Superior temporal gyrus (tissue), 1 donor: ENCODE data around the gene LGALS9B.
"Not testable (repeated sequence)": the region's sequence is repeated elsewhere in the genome, so short reads cannot be mapped to it uniquely, and the experiment has no call there.

Experiments
- DNase-seq: peaks from one replicate; pipeline ENCODE4 v3.0.0-alpha.2; 2016; ENCODE audit errors: extremely low spot score

Gene LGALS9B

GRCh38 chr17:20467447-20467846 is at the start of gene LGALS9B:
TSS of gene LGALS9B (minus strand) at chr17:20467539. CDS start at chr17:20467470, 69 bp downstream.
- DNase-seq, result not testable (repeated sequence)

GRCh38 chr17:20516986-20517385 is 49.6 kb upstream of the LGALS9B start:
- DNase-seq, result not testable (repeated sequence)

- DNase-seq, result not testable (repeated sequence)
Observed at GRCh38 chr17:20515099-20515498, 47.8 kb upstream of the LGALS9B start.

GRCh38 chr17:20513539-20513938 is 46.2 kb upstream of the LGALS9B start:
- DNase-seq, result not testable (repeated sequence)

- not testable (repeated sequence) for DNase-seq
Observed at GRCh38 chr17:20512378-20512777, 45.0 kb upstream of the LGALS9B start.

GRCh38 chr17:20511778-20512177 is 44.4 kb upstream of the LGALS9B start:
- DNase-seq, result not testable (repeated sequence)

- DNase-seq, result not testable (repeated sequence)
Observed at GRCh38 chr17:20505333-20505732, 38.0 kb upstream of the LGALS9B start.

- DNase-seq, result not testable (repeated sequence)
Observed at GRCh38 chr17:20504388-20505066, 37.2 kb upstream of the LGALS9B start.

- not testable (repeated sequence) for DNase-seq
Observed at GRCh38 chr17:20501896-20502295, 34.6 kb upstream of the LGALS9B start.

- DNase-seq, result not testable (repeated sequence)
Observed at GRCh38 chr17:20500346-20500745, 33.0 kb upstream of the LGALS9B start.

GRCh38 chr17:20495420-20495819 is 28.1 kb upstream of the LGALS9B start:
- not testable (repeated sequence) for DNase-seq

- not testable (repeated sequence) for DNase-seq
Observed at GRCh38 chr17:20494735-20495134, 27.4 kb upstream of the LGALS9B start.

- DNase-seq, result not testable (repeated sequence)
Observed at GRCh38 chr17:20494147-20494546, 26.8 kb upstream of the LGALS9B start.

GRCh38 chr17:20492971-20493370 is 25.6 kb upstream of the LGALS9B start:
- not testable (repeated sequence) for DNase-seq

- not testable (repeated sequence) for DNase-seq
Observed at GRCh38 chr17:20492099-20492498, 24.8 kb upstream of the LGALS9B start.

GRCh38 chr17:20484930-20485329 is 17.6 kb upstream of the LGALS9B start:
- not testable (repeated sequence) for DNase-seq

- not testable (repeated sequence) for DNase-seq
Observed at GRCh38 chr17:20479889-20480591, 12.7 kb upstream of the LGALS9B start.

GRCh38 chr17:20477398-20478071 is 10.2 kb upstream of the LGALS9B start:
- not testable (repeated sequence) for DNase-seq

- DNase-seq, result not testable (repeated sequence)
Observed at GRCh38 chr17:20475137-20475831, 7.9 kb upstream of the LGALS9B start.

GRCh38 chr17:20474081-20474480 is 6.7 kb upstream of the LGALS9B start:
- DNase-seq, result not testable (repeated sequence)

GRCh38 chr17:20469946-20470345 is 2.6 kb upstream of the LGALS9B start:
- DNase-seq, result not testable (repeated sequence)

GRCh38 chr17:20469107-20469506 is 1.8 kb upstream of the LGALS9B start:
- DNase-seq, result not testable (repeated sequence)
